H9 (cell line): Measurements from ENCODE around the gene GLRX2. TPM values are rescaled to one million over a fixed set of nuclear protein-coding genes. Genes with fewer than 3 reads are reported as not detected.

Experiments used
- DNase-seq: peaks from one replicate; pipeline ENCODE4 v3.0.0-alpha.2; 2017
- H2AFZ ChIP-seq: one replicate; pipeline ENCODE4 v1.6.1; 2013; ENCODE audit warnings: mild to moderate bottlenecking, low read length, control low read depth, moderate library complexity
- H2AK5ac ChIP-seq: 2 replicates; pipeline ENCODE4 v1.6.1; 2013; ENCODE audit warnings: low read length, control low read depth, mixed read lengths; ENCODE audit not compliant: insufficient read length
- H2BK120ac ChIP-seq: one replicate; pipeline ENCODE4 v1.6.1; 2013; ENCODE audit warnings: low read depth, mild to moderate bottlenecking, low read length, control low read depth, inconsistent platforms; ENCODE audit not compliant: poor library complexity, severe bottlenecking
- H2BK12ac ChIP-seq: 2 replicates; pipeline ENCODE4 v1.6.1; 2013; ENCODE audit warnings: low read length, control low read depth, mixed read lengths, low read depth; ENCODE audit not compliant: insufficient read length
- H2BK15ac ChIP-seq: 2 replicates; pipeline ENCODE4 v1.6.1; 2013; ENCODE audit warnings: low read depth, low read length, control low read depth
- H2BK20ac ChIP-seq: one replicate; pipeline ENCODE4 v1.6.1; 2013; ENCODE audit warnings: low read depth, mild to moderate bottlenecking, low read length, control low read depth, inconsistent platforms; ENCODE audit not compliant: poor library complexity, severe bottlenecking
- H2BK5ac ChIP-seq: 2 replicates; pipeline ENCODE4 v1.6.1; 2013; ENCODE audit warnings: low read length, control low read depth, mixed read lengths; ENCODE audit not compliant: insufficient read length
- H3K14ac ChIP-seq: 2 replicates; pipeline ENCODE4 v1.6.1; 2013; ENCODE audit warnings: low read length, control low read depth; ENCODE audit not compliant: insufficient read depth
- H3K18ac ChIP-seq: 2 replicates; pipeline ENCODE4 v1.6.1; 2013; ENCODE audit warnings: low read depth, mild to moderate bottlenecking, mixed read lengths, low read length, control low read depth; ENCODE audit not compliant: insufficient read length
- H3K23ac ChIP-seq: 2 replicates; pipeline ENCODE4 v1.6.1; 2013; ENCODE audit warnings: low read length, control low read depth, mixed read lengths, low read depth; ENCODE audit not compliant: insufficient read length
- H3K23me2 ChIP-seq: 2 replicates; pipeline ENCODE4 v1.6.1; 2013; ENCODE audit warnings: low read depth, mild to moderate bottlenecking, mixed read lengths, low read length, control low read depth; ENCODE audit not compliant: insufficient read length, poor library complexity, severe bottlenecking
- H3K27ac ChIP-seq: 2 replicates; pipeline ENCODE4 v1.5.1; 2013; ENCODE audit warnings: low read length, control low read depth, mixed read lengths, low read depth; ENCODE audit not compliant: insufficient read length
- H3K27me3 ChIP-seq: 2 replicates; pipeline ENCODE4 v1.6.1; 2013; ENCODE audit warnings: low read length, control low read depth, inconsistent platforms; ENCODE audit not compliant: insufficient read depth
- H3K4ac ChIP-seq: 2 replicates; pipeline ENCODE4 v1.6.1; 2013; ENCODE audit warnings: low read depth, mild to moderate bottlenecking, control low read depth, inconsistent platforms, low read length, moderate library complexity
- H3K4me1 ChIP-seq: 2 replicates; pipeline ENCODE4 v1.6.1; 2013; ENCODE audit warnings: low read length, control low read depth, inconsistent platforms; ENCODE audit not compliant: insufficient read depth
- H3K4me2 ChIP-seq: 2 replicates; pipeline ENCODE4 v1.6.1; 2013; ENCODE audit warnings: low read length, control low read depth, mixed read lengths; ENCODE audit not compliant: insufficient read length, insufficient read depth
- H3K56ac ChIP-seq: 2 replicates; pipeline ENCODE4 v1.6.1; 2013; ENCODE audit warnings: low read depth, mild to moderate bottlenecking, mixed read lengths, low read length, control low read depth; ENCODE audit not compliant: insufficient read length
- H3K79me1 ChIP-seq: 2 replicates; pipeline ENCODE4 v1.6.1; 2013; ENCODE audit warnings: low read depth, mild to moderate bottlenecking, moderate library complexity, low read length, control low read depth, inconsistent platforms; ENCODE audit not compliant: insufficient read depth, poor library complexity, severe bottlenecking
- H3K79me2 ChIP-seq: 2 replicates; pipeline ENCODE4 v1.6.1; 2013; ENCODE audit warnings: low read length, control low read depth, inconsistent platforms; ENCODE audit not compliant: insufficient read depth
- H3K9ac ChIP-seq: 2 replicates; pipeline ENCODE4 v1.6.1; 2013; ENCODE audit warnings: low read length, control low read depth, mixed read lengths; ENCODE audit not compliant: insufficient read length; ENCODE audit errors: extremely low read depth
- H3K9me3 ChIP-seq: one replicate; pipeline ENCODE4 v1.6.1; 2013; ENCODE audit warnings: low read depth, low read length, inconsistent platforms; ENCODE audit not compliant: control insufficient read depth
- H3T11ph ChIP-seq: one replicate; pipeline ENCODE4 v1.6.1; 2013; ENCODE audit warnings: mild to moderate bottlenecking, low read length, control low read depth, inconsistent platforms
- H4K20me1 ChIP-seq: one replicate; pipeline ENCODE4 v1.6.1; 2013; ENCODE audit not compliant: control insufficient read depth, insufficient read length, insufficient read depth
- H4K5ac ChIP-seq: 2 replicates; pipeline ENCODE4 v1.6.1; 2013; ENCODE audit warnings: low read depth, mild to moderate bottlenecking, mixed read lengths, low read length, control low read depth; ENCODE audit not compliant: insufficient read length
- H4K8ac ChIP-seq: replicated peaks from 2 replicates; pipeline ENCODE4 v1.6.1; 2013; ENCODE audit warnings: low read length, control low read depth, mixed read lengths, low read depth; ENCODE audit not compliant: insufficient read length
- H4K91ac ChIP-seq: 2 replicates; pipeline ENCODE4 v1.6.1; 2013; ENCODE audit warnings: low read depth, mild to moderate bottlenecking, moderate library complexity, mixed read lengths, low read length, control low read depth; ENCODE audit not compliant: insufficient read length
- H3K27ac Mint-ChIP-seq, 3 experiments: 2 replicates in 2 of 3; 3 replicates in 1 of 3; pipeline ENCODE4 v1.8.0; 2020 to 2021; ENCODE audit warnings: mixed read lengths in 3 of 3, mild to moderate bottlenecking in 1 of 3, moderate library complexity in 1 of 3
- H3K27me3 Mint-ChIP-seq: 2 replicates; pipeline ENCODE4 v1.8.0; 2021; ENCODE audit warnings: low read depth, mild to moderate bottlenecking, moderate library complexity, mixed read lengths
- H3K36me3 Mint-ChIP-seq, 3 experiments: 2 replicates in 2 of 3; 3 replicates in 1 of 3; pipeline ENCODE4 v1.8.0; 2020 to 2021; ENCODE audit warnings: low read depth in 3 of 3, mixed read lengths in 3 of 3; ENCODE audit not compliant: insufficient read depth in 1 of 3
- H3K4me1 Mint-ChIP-seq, 2 experiments: 2 replicates each; pipeline ENCODE4 v1.8.0; 2020; ENCODE audit warnings: mixed read lengths in 2 of 2
- H3K4me3 Mint-ChIP-seq, 2 experiments: 2 replicates in 1 of 2; 3 replicates in 1 of 2; pipeline ENCODE4 v1.8.0; 2020 to 2021; ENCODE audit warnings: mild to moderate bottlenecking in 2 of 2, mixed read lengths in 2 of 2, moderate library complexity in 1 of 2
- H3K9me3 Mint-ChIP-seq, 2 experiments: 2 replicates in 1 of 2; 3 replicates in 1 of 2; pipeline ENCODE4 v1.8.0; 2020; ENCODE audit warnings: mild to moderate bottlenecking in 2 of 2, mixed read lengths in 2 of 2, moderate library complexity in 1 of 2
- WGBS: extraction: QIAGEN DNeasy Blood & Tissue Kit; methylation state at CpG from one replicate; pipeline ENCODE4 v1.1.7; 2013; ENCODE audit warnings: missing lambda C conversion rate, low lambda C conversion rate, mixed read lengths; ENCODE audit not compliant: insufficient read length; ENCODE audit errors: extremely low coverage; 5-methylcytosine and 5-hydroxymethylcytosine counted together
- long read RNA-seq: library from polyadenylated mRNA; unstranded; transcript quantifications from one replicate; pipeline ENCODE4 v2.0.0, GENCODE V29; 2020
- total RNA-seq: library from RNA; stranded (reverse); gene quantifications from 2 replicates; pipeline ENCODE4 v1.2.1, GENCODE V29; 2021
- TF ChIP-seq, protein P1 (sequence below): fragments of 200-600 bp; sonication (generic); conservative IDR thresholded peaks from 3 replicates; pipeline ENCODE4 v1.8.0; 2021; ENCODE audit warnings: antibody characterized with exemption, mild to moderate bottlenecking

GLRX2 gene
- total RNA-seq, result 7.8 and 10.1 TPM in 2 replicates
- long read RNA-seq, partial matches to known transcripts, result 0 of 5 reads
- long read RNA-seq, other reads (novel, unspliced or antisense), result 2 of 5 reads

DNA sequence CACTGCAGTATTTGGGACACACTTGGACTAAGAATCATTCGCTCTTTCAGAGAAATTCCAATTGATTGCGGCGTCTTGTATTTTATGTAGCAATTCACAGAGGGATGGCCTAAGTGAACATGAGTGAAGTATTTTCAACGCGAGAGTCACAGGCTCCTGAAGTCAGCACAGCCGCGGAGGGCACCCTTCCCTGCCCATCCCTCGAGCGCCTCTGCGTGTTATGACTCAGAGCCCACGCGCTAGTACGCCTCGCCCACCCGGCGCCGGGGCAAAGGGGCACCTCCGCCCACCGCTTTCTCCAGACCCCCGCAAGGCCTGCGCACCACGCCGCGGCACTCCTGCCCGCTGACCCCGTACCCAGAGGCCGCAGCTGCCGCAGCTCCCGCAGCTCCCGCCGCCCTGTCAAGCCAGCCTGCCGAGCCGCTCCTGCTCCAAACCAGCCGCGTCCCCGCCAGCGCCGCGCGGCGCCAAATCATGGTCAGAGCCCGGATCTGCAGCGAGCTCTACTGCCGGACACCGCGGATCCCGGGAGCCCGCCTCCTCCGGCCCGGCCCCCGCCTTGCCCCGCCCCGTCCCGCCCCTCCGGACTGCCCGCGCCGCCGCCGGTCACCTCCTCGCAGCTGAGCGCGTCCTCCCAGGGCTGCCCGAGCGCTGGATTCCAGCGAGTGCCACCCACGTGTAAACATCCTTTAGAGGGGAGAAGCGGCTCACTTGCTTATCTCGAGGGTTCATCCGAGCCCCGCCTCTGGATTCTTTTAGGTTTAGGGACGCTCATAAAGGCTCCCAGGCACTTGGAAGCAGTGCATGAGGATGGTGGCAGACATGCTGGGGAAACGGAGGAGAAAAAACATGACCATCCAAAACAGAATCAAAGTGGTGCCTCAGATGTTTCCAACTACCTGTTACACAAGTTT is at the start of gene GLRX2:
Gene GLRX2 (minus strand): TSS at position 508 of the 914 bp plus-strand sequence. CDS start 32 bp downstream, at position 476.
- H2BK12ac ChIP-seq, result no peak within 1 kb of the TSS
- H3K23ac ChIP-seq, result no peak within 1 kb of the TSS
- H3K79me2 ChIP-seq, result no peaks in the 10 kb centered on the region
- H3K9me3 ChIP-seq, result no peaks in the 10 kb centered on the region
- H3K18ac ChIP-seq, result no peak within 1 kb of the TSS
- peak within 1 kb of the TSS; percentile 73 to 95 (median 86); a peak in 4 of 7 replicates for H3K27ac Mint-ChIP-seq
- no peak within 1 kb of the TSS for H2BK120ac ChIP-seq
- peak within 1 kb of the TSS; percentile 81 to 92 for H3K4me3 Mint-ChIP-seq
- H2BK20ac ChIP-seq, result no peak within 1 kb of the TSS
- no peak within 1 kb of the TSS for H3K4ac ChIP-seq
- whole genome bisulfite sequencing, result no CpG with 5 or more reads among the region's 73 CpGs
- no peak within 1 kb of the TSS for H3T11ph ChIP-seq
- H3K56ac ChIP-seq, result no peak within 1 kb of the TSS
- no peak within 1 kb of the TSS for H2BK5ac ChIP-seq
- no peak within 1 kb of the TSS for H4K91ac ChIP-seq
- TF ChIP-seq, protein P1, sequence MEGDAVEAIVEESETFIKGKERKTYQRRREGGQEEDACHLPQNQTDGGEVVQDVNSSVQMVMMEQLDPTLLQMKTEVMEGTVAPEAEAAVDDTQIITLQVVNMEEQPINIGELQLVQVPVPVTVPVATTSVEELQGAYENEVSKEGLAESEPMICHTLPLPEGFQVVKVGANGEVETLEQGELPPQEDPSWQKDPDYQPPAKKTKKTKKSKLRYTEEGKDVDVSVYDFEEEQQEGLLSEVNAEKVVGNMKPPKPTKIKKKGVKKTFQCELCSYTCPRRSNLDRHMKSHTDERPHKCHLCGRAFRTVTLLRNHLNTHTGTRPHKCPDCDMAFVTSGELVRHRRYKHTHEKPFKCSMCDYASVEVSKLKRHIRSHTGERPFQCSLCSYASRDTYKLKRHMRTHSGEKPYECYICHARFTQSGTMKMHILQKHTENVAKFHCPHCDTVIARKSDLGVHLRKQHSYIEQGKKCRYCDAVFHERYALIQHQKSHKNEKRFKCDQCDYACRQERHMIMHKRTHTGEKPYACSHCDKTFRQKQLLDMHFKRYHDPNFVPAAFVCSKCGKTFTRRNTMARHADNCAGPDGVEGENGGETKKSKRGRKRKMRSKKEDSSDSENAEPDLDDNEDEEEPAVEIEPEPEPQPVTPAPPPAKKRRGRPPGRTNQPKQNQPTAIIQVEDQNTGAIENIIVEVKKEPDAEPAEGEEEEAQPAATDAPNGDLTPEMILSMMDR, result no peak
- H2BK15ac ChIP-seq, result no peak within 1 kb of the TSS
- no peaks in the 10 kb centered on the region for H3K4me1 ChIP-seq
- H3K4me1 Mint-ChIP-seq, result peaks cover 12 to 13% of the 10 kb centered on the region in 2 experiments
- H2AFZ ChIP-seq, result peak within 1 kb of the TSS; percentile 36
- peak within 1 kb of the TSS; percentile 69 for H3K4me2 ChIP-seq
- peak; percentile 91 for DNase-seq
- no peak within 1 kb of the TSS for H2AK5ac ChIP-seq
- H4K8ac ChIP-seq, result no peak within 1 kb of the TSS
- H3K27me3 Mint-ChIP-seq, result peaks cover 13% of the 10 kb centered on the region
- H4K20me1 ChIP-seq, result no peaks in the 10 kb centered on the region
- H3K14ac ChIP-seq, result 0 out of 2 replicates have a peak within 1 kb of the TSS, but pooled peaks have one; percentile 24
- H3K27me3 ChIP-seq, result no peaks in the 10 kb centered on the region; the same call in 1 of the 2 replicates
- H3K27ac ChIP-seq, result no peak within 1 kb of the TSS
- H3K36me3 Mint-ChIP-seq, result peaks cover 0 to 5% (median 0%) of the 10 kb centered on the region in 3 experiments; a peak in 1 of 7 replicates
- peak within 1 kb of the TSS; percentile 51 for H3K9ac ChIP-seq
- H3K23me2 ChIP-seq, result peaks cover 10% of the 10 kb centered on the region
- H4K5ac ChIP-seq, result no peak within 1 kb of the TSS
- no peaks in the 10 kb centered on the region for H3K79me1 ChIP-seq
- no peaks in the 10 kb centered on the region for H3K9me3 Mint-ChIP-seq
